GM21515 (cell line): ENCODE measurements around the gene SCARF1.
"Not testable (repeated sequence)": the region's sequence is repeated elsewhere in the genome, so short reads cannot be mapped to it uniquely, and the experiment has no call there.

Experiments
- ATAC-seq: cut with Tn5 transposase; IDR thresholded peaks from one replicate; pipeline ENCODE4 v1.9.1; 2021; ENCODE audit not compliant: unreplicated experiment

The SCARF1 gene

GRCh38 chr17:1645207-1646171, at the start of gene SCARF1:
Gene SCARF1, minus strand, starts transcription at chr17:1645732. Its CDS starts 35 bp downstream, at chr17:1645697.
- no peak for ATAC-seq

GRCh38 chr17:1693339-1693738, 47.8 kb upstream of the SCARF1 start:
- ATAC-seq: no peak

GRCh38 chr17:1690544-1691221, 45.2 kb upstream of the SCARF1 start:
- ATAC-seq: no peak

- ATAC-seq: not testable (repeated sequence)
These were observed 42.9 kb upstream of the SCARF1 start for GRCh38 chr17:1688405-1688804.

- ATAC-seq: no peak
These were observed 40.6 kb upstream of the SCARF1 start for GRCh38 chr17:1686086-1686485.

- peak; percentile 92 for ATAC-seq
These were observed 39.1 kb upstream of the SCARF1 start, which contains the start of gene PRPF8 for GRCh38 chr17:1684378-1685189. Gene PRPF8, minus strand, starts transcription at chr17:1684867. Its CDS starts 296 bp downstream, at chr17:1684571.

- ATAC-seq: no peak
These were observed 37.9 kb upstream of the SCARF1 start for GRCh38 chr17:1683459-1683858.

- ATAC-seq: no peak
These were observed 30.9 kb upstream of the SCARF1 start for GRCh38 chr17:1676401-1676800.

GRCh38 chr17:1673041-1673785, 27.7 kb upstream of the SCARF1 start:
- no peak for ATAC-seq

- not testable (repeated sequence) for ATAC-seq
These were observed 18.4 kb upstream of the SCARF1 start for GRCh38 chr17:1663934-1664333.

- no peak for ATAC-seq
These were observed 15.5 kb upstream of the SCARF1 start for GRCh38 chr17:1661045-1661444.

GRCh38 chr17:1658100-1658499, 12.6 kb upstream of the SCARF1 start:
- no peak for ATAC-seq

GRCh38 chr17:1653735-1654134, 8.2 kb upstream of the SCARF1 start:
- no peak for ATAC-seq

- ATAC-seq: not testable (repeated sequence)
These were observed 7.3 kb upstream of the SCARF1 start for GRCh38 chr17:1652794-1653193.

- no peak for ATAC-seq
These were observed 6.0 kb upstream of the SCARF1 start for GRCh38 chr17:1651559-1651844.

GRCh38 chr17:1650731-1651558, 5.4 kb upstream of the SCARF1 start:
- ATAC-seq: no peak

GRCh38 chr17:1649844-1650501, 4.4 kb upstream of the SCARF1 start, which contains the start of gene RILP:
Gene RILP, minus strand, starts transcription at chr17:1649866. Its CDS starts 62 bp downstream, at chr17:1649804.
- no peak for ATAC-seq

- peak; percentile 45 for ATAC-seq
These were observed 3.7 kb upstream of the SCARF1 start for GRCh38 chr17:1648963-1649843.
